Uterus (tissue), 4 donors: ENCODE measurements around the gene EGLN2. TPM values are rescaled to one million over a fixed set of nuclear protein-coding genes. Genes with fewer than 3 reads are reported as not detected.
"Not testable (repeated sequence)": the region's sequence is repeated elsewhere in the genome, so short reads cannot be mapped to it uniquely, and the experiment has no call there.

Source experiments
- DNase-seq, 2 donors: peaks; one replicate each; pipeline ENCODE4 v3.0.0-alpha.2; 2019 to 2020
- H3K27ac ChIP-seq, 2 donors: fragments of 200-600 bp; sonication (generic); 1 replicate in 1 of 2; 2 replicates in 1 of 2; pipeline ENCODE4 v1.5.1; 2016 to 2018
- H3K27me3 ChIP-seq, 2 donors: fragments of 200-600 bp; sonication (generic); one replicate each; pipeline ENCODE4 v1.5.1; 2018 to 2019; ENCODE audit warnings: control low read depth in 1 of 2
- H3K36me3 ChIP-seq, 2 donors: fragments of 200-600 bp; sonication (generic); one replicate each; pipeline ENCODE4 v1.5.1; 2019; ENCODE audit warnings: control low read depth in 1 of 2
- H3K4me1 ChIP-seq, 2 donors: fragments of 200-600 bp; sonication (generic); one replicate each; pipeline ENCODE4 v1.5.1; 2018 to 2019; ENCODE audit warnings: control low read depth in 1 of 2
- H3K4me3 ChIP-seq, 2 donors: fragments of 200-600 bp; sonication (generic); 1 replicate in 1 of 2; 2 replicates in 1 of 2; pipeline ENCODE4 v1.5.1; 2018 to 2019; ENCODE audit warnings: mild to moderate bottlenecking in 1 of 2
- H3K9me3 ChIP-seq, 2 donors: fragments of 200-600 bp; sonication (generic); one replicate each; pipeline ENCODE4 v1.5.1; 2019; ENCODE audit warnings: control low read depth in 1 of 2
- CTCF ChIP-seq, 4 experiments: fragments of 200-600 bp in 2 of 4; fragments of 450-650 bp in 2 of 4; sonication (generic) in 2 of 4; IDR thresholded peaks; one replicate each; pipeline ENCODE4 v1.5.1; 2016 to 2019; ENCODE audit warnings: antibody characterized with exemption in 4 of 4, mild to moderate bottlenecking in 2 of 4, moderate library complexity in 1 of 4
- POLR2A ChIP-seq, 2 donors: fragments of 450-650 bp; IDR thresholded peaks; one replicate each; pipeline ENCODE4 v1.6.1; 2016; ENCODE audit warnings: antibody characterized with exemption in 2 of 2, mild to moderate bottlenecking in 1 of 2, moderate library complexity in 1 of 2
- intact Hi-C: fragments of 100-400 bp; cut with DNase I; formaldehyde crosslinking; loops from one replicate; pipeline ENCODE4 v1.15.1; 2023; ENCODE audit warnings: low total_unique reads
- total RNA-seq, 4 donors: library from RNA; depleted of rRNA in 3 of 4; stranded (reverse); fragments of >200 nt in 3 of 4; gene quantifications; one replicate each; pipeline versions ENCODE4 v1.1.0 to v1.2.4, GENCODE V29; 2014 to 2023
- donor health status: DM: yes; HTN: yes; CAD: no.

EGLN2 gene
- total RNA-seq, 4 donors from 2014 or later: 33.2 to 164 (median 78.1) TPM

- intact Hi-C loops: loop anchor here (5.0 kb wide), 1 partner anchor 146 kb away; no protein-coding TSS in a partner anchor
- peak in 1 of 2 donors; percentile 26 for DNase-seq
- no peaks in the 10 kb centered on the region for H3K36me3 ChIP-seq
- H3K4me1 ChIP-seq: peaks cover 8 to 21% of the 10 kb centered on the region in 2 donors
- no peak overlapping the region for H3K4me3 ChIP-seq
- TF ChIP-seq POLR2A (IDR thresholded peaks at IDR 0.05) (no peak), CTCF (IDR thresholded peaks at IDR 0.05) (no peak)
- no peaks in the 10 kb centered on the region for H3K27me3 ChIP-seq
- peak overlapping the region in 1 of 2 donors; percentile 74 for H3K27ac ChIP-seq
- no peaks in the 10 kb centered on the region for H3K9me3 ChIP-seq
Measured at GRCh38 chr19:40808021-40808325, 9.0 kb downstream of the EGLN2 start.

- Histone ChIP-seq H3K27ac (no peak overlapping the region), H3K27me3 (no peaks in the 10 kb centered on the region), H3K36me3 (no peaks in the 10 kb centered on the region), H3K4me3 (no peak overlapping the region), H3K4me1 (peaks cover 8 to 19% of the 10 kb centered on the region in 2 donors), H3K9me3 (no peaks in the 10 kb centered on the region)
- intact Hi-C loops: loop anchor here (5.0 kb wide), 1 partner anchor 146 kb away; no protein-coding TSS in a partner anchor
- TF ChIP-seq POLR2A (IDR thresholded peaks at IDR 0.05) (no peak), CTCF (IDR thresholded peaks at IDR 0.05) (no peak)
- DNase-seq: no peak
Measured at GRCh38 chr19:40808497-40808896, 9.5 kb downstream of the EGLN2 start.

- Histone ChIP-seq H3K36me3 (no peaks in the 10 kb centered on the region), H3K4me3 (no peak overlapping the region), H3K4me1 (peaks cover 2 to 18% of the 10 kb centered on the region in 2 donors), H3K27ac (peak overlapping the region; percentile 72 to 81), H3K27me3 (no peaks in the 10 kb centered on the region), H3K9me3 (no peaks in the 10 kb centered on the region)
- peak in 1 of 2 donors; percentile 36 for DNase-seq
- intact Hi-C loops: loop anchor here (5.0 kb wide), 1 partner anchor 147 kb away; no protein-coding TSS in a partner anchor
- no peak for TF ChIP-seq POLR2A (IDR thresholded peaks at IDR 0.05)
- no peak for TF ChIP-seq CTCF (IDR thresholded peaks at IDR 0.05)
Measured at GRCh38 chr19:40809358-40810086, 10.5 kb downstream of the EGLN2 start.

GRCh38 chr19:40810160-40810559, 11.2 kb downstream of the EGLN2 start:
- peak in 1 of 2 donors; percentile 28 for DNase-seq
- H3K27ac ChIP-seq: peak overlapping the region; percentile 72 to 81
- TF ChIP-seq CTCF (IDR thresholded peaks at IDR 0.05): no peak
- H3K9me3 ChIP-seq: no peaks in the 10 kb centered on the region
- no peaks in the 10 kb centered on the region for H3K36me3 ChIP-seq
- H3K27me3 ChIP-seq: no peaks in the 10 kb centered on the region
- peak overlapping the region in 1 of 2 donors; percentile 40 for H3K4me3 ChIP-seq
- intact Hi-C loops: no loop called here
- H3K4me1 ChIP-seq: peaks cover 2 to 18% of the 10 kb centered on the region in 2 donors

- H3K27me3 ChIP-seq, intact Hi-C loops, H3K9me3 ChIP-seq, H3K36me3 ChIP-seq: not testable (repeated sequence)
- peak overlapping the region; percentile 36 to 40 for H3K4me3 ChIP-seq
- peak; percentile 83 to 85 for DNase-seq
- H3K4me1 ChIP-seq: peaks cover 2 to 18% of the 10 kb centered on the region in 2 donors
- H3K27ac ChIP-seq: peak overlapping the region; percentile 72 to 81
Measured at GRCh38 chr19:40810649-40811408, 11.8 kb downstream of the EGLN2 start.
